Stimulated activated CD8-positive, alpha-beta memory T cell treated with anti-CD3 and anti-CD28 coated beads, Interleukin-4, amount 100 ng/mL, for 4 hours (primary cell): Measurements from ENCODE around the gene FSD2.
"Not testable (repeated sequence)": the region's sequence is repeated elsewhere in the genome, so short reads cannot be mapped to it uniquely, and the experiment has no call there.

Experiments used
- DNase-seq, 2 donors: peaks; one replicate each; pipeline ENCODE4 v3.0.0-alpha.2; 2020; ENCODE audit warnings: low read depth in 2 of 2, low spot score in 1 of 2

FSD2 gene

DNA sequence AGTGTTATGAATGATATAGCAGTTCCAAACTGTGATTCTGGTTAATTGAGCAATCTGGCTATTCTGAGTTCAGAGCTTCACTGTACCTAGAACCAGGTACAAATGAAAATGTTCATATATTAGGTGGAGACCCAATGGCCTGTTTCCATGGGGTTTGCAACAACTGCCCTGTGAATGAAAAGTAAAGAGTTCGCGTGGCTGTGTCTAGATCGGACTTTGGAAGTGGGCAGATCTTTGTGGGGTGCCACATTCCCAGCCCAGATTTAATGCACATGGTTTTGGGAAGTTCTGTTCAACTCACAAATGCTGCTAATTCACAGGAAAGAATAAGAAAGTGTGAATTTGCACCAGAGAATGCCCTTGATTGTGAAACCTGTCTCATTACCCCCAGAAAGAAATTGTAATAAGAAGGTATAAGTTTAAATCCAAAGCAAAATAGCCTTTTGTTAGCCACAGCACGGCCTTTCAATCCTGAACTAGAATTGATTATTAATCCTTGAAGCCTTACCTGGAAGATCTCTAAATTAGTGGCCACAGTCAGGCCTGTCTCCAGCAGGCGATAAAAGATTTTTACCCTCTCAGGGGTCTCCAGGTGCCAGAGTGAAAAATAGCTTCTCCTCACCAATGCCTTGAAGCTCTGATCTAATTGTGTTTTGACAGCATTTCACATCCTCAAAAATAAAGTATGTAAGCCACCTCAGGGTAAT, 26.2 kb upstream of the FSD2 start:
- DNase-seq: no peak

DNA sequence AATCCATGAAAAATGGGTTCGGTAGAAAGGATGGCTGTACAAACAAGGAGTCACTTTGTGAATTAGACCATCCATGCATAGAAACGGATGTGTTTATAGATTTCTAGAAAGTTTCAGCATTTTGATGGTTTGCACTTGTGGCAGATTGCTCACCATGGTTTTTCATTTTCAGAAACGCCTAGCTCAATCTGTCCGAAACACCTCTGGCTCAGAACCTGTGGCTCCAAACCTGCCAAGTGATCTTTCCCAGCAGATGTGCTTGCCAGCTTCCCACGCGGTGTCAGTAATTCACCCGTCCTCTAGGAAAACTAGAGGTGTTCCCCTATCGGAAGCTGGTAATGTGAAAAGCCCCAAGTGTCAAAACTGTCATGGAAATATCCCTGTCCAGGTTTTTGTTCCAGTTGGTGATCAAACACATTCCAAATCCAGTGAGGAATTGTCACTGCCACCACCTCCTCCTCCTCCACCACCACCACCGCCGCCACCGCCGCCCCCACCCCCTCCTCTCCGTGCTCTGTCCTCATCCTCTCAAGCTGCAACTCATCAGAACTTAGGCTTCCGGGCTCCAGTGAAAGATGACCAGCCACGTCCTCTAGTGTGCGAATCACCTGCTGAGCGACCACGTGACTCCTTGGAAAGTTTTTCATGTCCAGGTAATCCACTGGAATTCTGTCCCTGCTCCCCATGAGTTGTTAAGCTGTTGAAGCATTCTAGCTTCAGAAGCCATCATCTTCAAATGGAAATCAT, 24.7 kb upstream of the FSD2 start:
- no peak for DNase-seq

DNA sequence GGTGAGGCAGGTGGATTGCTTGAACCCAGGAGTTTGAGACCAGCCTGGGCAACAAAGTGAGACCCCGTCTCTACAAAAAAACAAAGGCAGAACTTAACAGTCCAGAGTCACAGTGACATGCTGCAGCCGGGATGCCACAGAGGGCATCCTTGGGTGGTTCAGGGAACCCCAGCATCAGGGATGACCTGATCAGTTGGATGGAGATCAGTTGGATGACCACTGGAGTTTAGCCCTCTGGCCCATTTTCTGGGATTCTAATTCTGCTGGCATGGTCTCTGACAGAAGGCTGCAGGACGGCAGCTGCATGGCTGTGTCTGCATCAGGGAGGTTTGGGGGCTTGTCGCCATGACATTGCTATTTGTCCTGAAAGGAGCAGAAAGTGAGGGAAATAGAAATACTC, 23.4 kb upstream of the FSD2 start:
- DNase-seq: no peak

DNA sequence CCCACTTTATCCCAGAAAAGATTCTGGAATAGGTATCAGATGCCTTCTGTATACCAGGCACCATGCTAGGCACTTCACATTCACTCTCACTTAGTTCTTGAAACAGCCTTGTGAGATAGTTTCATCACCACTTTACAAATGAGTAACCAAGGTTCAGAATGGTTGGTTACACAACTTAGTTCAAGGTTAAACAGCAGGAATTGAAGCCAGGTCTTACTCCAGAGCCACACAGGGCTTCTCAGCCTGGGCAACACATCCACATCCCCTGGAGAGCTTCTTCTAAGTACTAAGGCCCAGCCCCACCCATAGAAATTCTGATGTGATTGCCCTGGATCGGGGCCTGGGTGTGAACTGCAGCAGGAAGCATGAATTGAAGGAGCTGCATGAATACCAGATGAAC, 22.2 kb upstream of the FSD2 start:
- DNase-seq: no peak

DNA sequence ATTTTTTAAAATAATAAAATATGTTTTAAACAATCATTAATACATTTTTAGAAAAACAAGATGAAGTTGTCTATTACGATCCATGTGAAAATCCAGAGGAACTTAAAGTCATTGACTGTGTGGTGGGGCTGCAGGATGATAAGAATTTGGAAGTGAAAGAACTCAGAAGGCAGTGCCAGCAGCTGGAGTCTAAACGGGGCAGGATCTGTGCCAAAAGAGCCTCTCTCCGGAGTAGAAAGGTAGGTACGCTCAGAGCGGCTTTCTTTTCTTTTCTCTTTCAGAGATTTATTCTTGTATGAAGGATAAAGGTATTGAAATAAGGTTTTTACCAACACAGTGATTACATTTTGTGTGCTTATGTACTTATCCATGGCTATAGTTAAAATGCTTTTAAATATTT, 17.2 kb upstream of the FSD2 start:
- no peak for DNase-seq

DNA sequence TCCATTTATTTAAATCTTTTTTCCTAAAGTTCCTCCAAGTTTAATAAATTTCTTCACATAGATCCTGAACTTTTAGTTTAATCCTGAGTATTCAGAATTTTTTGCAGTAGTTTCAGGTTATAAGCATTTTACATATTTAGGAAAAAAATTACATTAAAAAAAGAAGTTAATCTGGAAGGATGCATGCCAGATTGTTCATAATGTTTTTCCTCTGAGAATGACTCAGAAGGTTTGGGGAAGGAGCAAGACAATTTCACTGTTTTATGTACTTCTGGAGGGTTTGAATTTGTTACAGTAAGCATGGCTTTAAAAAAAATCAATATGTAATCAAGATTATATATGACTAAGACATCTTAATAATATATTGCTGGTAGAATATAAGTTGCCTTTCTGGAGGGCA, 16.0 kb upstream of the FSD2 start:
- not testable (repeated sequence) for DNase-seq

DNA sequence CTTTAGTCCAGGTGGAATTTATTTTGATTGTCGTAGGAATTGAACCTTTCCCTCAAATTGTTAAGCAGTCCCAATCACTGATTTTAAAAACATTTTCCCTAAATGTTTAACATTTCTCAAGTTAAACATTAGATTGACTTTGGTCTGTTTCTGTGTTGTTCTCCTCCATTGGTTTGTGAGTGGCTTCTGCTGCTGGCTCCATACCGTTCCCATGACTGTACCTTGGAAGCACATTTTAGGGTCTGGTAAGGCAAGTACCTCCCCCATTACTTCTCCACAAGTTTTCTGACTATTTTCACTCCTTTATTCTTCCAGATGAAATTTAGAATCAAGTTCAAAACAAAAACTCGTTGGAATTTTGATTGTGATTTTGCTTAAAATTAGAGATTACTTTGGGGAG, 15.5 kb upstream of the FSD2 start:
- DNase-seq: not testable (repeated sequence)

DNA sequence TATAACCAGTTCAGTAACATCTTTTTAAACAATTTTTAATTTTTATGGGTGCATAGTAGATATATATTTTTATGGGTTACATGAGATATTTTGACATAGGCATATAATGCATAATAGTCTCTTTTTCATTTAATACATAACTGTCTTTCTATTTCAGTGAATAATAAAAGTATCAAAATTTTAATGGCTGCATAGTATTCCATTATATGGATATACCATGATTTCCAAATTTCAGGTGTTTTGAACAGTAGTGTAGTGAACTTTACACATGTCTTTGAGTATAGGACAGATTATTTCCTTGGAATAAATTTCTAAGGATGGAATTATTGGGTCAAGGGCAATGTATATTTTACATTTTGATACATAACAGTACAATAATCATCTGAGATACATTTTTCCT, 14.3 kb upstream of the FSD2 start:
- no peak for DNase-seq

DNA sequence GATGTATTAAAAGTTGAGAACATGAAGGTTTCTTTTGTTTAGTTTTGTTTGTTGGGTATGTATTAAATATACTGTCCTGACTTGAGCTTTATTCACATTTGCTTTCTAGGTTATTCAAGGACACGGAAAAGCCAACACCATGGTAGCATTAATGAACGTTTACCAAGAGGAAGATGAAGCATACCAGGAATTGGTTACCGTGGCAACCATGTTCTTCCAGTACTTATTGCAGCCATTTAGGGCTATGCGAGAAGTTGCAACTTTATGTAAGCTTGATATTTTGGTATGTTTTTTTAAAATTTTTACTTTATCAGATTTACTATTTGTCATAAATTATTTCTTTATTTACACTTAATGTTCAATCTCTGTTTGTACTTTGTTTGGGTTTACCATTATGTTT, 7.1 kb upstream of the FSD2 start:
- DNase-seq: no peak

DNA sequence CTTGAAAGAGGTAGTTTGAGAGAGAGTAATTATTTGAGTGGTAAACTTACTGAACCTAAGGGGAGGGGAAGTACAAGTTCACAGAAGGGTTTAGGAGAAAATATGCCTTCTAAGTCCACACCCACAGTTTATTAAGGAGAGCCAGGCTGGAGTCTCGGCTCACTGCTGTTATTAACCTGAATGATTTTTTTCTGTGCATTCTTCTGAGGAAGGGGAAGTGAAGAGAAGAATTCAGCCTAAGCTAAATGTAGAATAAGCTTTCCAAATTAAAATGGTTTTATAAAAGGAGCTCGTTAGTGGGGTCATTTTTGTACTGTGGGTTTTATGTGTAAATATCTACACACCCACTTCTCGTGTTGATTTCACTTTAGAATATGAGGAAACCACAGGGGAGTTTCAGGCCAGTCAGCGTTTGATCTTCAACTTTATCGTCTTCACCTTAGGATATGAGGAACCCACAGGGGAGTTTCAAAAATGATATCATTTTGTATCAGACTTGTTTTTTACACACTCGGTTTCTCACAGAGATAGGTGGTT, 5.1 kb upstream of the FSD2 start:
- DNase-seq: no peak

DNA sequence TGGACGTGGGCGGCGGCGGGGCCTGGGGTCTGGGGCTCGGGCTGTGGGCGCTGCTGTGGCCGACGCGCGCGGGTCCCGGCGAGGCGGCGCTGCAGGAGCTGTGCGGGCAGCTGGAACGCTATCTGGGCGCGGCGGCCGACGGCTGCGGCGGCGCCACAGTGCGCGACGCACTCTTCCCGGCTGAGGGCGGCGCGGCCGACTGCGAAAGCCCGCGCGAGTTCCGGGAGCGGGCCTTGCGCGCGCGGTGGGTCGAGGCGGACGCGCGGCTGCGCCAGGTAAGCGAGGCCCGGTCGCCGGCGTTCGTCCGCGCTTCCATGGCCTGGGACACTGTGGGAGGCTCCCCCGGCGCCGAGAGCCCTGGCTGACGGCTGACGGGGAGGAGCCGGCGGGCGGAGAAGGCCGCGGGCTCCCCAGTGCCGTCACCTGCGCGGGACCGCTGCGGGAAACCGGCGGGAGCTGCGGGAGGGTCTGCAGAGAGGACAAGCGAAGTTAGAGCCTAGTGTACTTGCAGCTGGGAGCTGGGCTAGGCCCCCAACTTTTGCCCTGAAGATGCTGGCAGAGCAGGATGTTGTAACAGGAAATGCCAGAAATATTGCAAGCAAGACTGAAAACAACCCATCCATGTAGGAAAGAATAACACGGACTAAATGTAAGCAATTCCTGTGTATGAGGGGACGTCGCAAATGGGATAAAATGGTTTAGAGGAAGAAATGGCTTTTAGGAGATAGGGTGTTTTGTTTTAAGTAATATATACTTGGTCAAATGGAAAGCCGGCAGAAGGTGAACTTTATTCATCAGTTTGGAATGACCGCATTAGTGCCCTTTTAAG, 4.4 kb upstream of the FSD2 start:
- no peak for DNase-seq

DNA sequence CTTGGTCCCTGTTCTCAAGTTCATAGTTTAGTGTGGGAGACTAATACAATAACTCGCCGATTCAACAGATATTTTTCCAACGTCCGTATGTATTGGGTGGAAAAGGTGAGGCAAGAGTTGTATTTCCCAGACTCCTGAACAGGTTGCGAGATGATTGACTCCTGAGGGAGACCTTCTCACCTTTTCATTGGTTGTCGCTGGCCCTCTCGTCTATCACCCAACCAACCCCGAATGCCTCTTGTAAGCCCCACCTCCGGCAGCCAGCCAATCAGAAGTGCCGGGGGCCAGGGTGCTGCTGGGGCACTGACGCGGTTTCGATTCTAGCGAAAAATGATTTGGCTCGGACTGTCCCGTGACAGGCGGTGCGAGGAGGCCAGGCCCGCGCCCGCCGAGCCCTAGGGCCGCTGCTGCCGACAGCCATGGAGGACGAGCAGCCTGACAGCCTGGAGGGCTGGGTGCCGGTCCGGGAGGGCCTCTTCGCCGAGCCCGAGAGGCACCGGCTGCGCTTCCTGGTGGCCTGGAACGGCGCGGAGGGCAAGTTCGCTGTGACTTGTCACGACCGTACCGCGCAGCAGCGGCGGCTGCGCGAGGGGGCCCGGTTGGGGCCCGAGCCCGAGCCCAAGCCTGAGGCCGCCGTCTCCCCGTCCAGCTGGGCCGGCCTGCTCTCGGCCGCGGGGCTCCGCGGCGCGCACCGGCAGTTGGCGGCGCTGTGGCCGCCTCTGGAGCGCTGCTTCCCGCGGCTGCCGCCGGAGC, 3.6 kb upstream of the FSD2 start, which contains the start of gene WHAMM:
WHAMM (plus strand) TSS at position 321 of the 753 bp plus-strand sequence; CDS start at position 420, 99 bp downstream.
- peak; percentile 90 for DNase-seq

DNA sequence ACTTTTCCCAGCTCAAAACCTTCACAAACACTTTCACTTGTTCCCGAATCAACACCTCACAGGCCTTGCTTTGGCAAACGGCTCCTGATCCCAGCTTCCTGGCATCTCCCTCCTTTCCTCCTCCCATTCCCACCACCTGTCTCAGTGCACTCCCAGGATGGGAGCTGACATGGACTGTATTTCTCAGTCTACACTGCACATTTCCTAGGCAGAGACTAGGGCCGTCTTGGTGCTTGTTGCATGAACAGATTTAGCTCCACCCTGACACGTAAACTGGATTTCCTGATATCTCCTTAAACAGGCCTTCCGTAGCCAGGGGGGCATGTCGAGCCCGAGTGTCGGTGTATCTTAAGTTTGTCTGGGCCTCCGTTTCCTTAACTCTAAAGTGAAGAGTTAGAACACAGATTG, 2.8 kb upstream of the FSD2 start:
- no peak for DNase-seq

DNA sequence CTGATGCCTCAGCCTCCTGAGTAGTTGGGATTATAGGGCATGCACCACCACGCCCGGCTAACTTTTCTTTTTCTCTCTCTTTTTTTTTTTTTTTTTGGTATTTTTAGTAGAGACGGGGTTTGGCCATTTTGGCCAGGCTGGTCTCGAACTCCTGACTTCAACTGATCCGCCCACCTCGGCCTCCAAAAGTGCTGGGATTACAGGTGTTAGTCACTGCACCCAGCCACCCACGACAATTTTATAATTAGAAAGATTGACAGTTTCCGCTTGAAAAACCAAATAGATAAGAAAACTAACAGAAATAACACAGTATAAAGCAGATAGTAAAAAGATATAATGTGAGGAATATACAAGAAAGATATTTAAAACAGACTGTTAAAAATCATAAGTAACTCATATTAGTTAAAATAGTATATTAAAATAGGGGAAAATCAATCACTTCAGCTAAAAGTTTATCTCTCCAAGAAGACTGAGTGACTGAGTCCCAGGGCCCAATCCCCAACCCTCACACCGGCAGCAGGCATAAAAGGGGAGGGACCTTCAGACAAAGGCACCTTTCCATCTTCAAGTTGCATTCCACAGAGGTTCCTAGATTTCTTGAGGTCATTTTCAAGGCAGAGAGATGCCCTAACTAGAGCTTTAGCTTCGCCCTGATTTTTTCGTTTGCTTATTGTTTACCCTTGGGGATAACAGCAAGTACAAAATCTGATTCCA, 2.2 kb upstream of the FSD2 start:
- DNase-seq: no peak

DNA sequence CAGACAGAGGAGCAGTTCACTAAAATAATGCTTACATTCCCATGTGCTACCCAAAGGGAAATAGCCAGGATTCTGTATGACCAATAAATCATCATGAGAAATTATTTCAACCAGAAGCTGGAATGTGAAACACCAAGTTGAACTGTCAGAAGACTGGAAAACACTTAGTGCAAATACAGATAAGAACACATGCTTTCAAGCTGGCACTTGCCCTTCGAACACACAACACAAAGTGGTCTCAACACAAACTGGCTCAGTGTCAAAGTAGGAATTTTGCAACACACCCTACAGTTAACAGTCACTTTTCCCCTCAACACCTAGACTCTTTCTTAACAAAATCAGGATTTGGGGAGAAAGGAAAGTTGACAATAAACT, 1.3 kb downstream of the FSD2 start:
- no peak for DNase-seq

DNA sequence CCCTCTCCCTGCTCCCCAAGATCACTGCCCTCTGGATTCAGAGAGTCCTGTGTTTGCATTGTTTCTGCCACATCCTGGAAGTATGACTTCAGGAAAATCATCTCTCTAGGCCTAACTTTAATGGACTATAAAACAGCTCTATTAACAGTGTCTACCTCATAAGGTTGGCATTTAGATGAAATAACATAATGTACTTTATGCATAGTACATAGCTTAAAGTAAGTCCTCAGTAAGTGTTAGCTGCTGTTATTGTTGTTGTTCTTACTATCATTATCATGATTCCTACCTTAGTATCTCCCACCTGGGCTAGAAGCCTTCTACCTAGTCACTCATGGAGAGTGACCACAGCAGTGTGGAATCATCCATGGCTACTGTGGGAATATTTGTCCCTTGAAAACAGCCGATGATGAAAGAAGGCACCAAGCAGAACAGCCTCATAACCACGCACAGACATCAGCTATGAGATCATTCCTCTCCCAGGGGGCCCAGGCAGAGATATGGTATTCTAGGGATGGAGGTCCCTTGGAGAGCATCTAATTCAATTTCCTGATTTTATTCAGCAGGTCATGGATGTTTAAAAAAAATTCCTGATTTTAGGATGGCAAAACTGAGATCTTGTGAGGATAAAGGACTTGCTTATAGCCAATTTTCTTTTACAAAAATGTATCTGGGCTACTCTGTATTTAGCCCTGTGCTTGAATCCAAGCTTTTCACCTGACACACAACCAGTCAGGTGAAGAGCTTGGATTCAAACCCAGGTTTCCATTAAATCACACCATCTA, 1.9 kb downstream of the FSD2 start:
- DNase-seq: no peak

DNA sequence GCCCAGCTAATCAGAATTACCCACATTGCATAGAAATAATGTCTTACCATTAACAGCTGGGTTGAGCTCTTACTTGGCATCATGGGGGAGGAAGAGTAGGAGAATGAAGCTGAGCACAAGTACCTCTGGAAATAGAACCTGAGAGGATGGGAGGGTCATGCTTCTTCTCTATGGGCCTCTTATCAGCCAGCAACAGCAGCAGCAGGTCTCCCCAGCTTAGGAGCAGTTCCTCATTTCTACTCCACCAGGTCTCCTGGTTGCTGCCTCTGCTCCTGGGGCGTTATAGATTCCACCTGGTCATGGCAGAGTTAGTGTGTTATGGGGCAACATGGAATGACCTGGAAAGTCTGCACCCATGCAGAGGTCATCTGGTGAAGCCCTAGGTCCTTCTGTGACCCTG, 3.4 kb downstream of the FSD2 start:
- no peak for DNase-seq

DNA sequence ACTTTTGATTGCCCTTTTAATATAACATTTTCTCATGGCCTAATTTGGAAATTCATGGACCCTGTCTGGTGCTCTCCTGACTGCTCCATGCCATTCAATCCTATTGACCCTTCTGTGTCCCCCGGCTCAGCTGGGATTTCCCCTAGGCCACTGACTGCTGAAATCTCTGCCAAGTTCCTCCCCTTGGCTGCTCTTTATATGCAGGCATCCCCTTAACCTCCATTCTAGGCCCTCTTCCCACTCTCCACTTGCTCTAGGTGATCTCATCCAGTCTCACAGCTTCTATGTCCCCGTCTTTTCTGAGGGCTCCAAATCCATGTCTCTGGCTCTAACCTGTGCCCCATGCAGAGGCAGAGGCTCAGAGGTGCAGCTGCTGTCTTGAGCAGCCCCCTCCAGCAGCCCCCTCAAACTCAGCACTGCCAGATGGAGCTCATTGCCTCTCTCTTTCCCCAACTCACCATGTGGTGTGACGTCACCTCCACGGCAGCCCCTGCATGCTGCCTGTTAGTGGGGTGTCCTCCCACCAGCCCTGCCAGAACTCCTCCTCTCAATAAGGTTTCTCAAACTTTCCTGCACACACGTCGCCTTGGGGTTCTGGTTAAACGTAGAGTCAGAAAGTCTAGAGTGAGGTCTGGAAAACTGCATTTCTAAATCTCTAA, 6.6 kb downstream of the FSD2 start:
- DNase-seq: no peak

DNA sequence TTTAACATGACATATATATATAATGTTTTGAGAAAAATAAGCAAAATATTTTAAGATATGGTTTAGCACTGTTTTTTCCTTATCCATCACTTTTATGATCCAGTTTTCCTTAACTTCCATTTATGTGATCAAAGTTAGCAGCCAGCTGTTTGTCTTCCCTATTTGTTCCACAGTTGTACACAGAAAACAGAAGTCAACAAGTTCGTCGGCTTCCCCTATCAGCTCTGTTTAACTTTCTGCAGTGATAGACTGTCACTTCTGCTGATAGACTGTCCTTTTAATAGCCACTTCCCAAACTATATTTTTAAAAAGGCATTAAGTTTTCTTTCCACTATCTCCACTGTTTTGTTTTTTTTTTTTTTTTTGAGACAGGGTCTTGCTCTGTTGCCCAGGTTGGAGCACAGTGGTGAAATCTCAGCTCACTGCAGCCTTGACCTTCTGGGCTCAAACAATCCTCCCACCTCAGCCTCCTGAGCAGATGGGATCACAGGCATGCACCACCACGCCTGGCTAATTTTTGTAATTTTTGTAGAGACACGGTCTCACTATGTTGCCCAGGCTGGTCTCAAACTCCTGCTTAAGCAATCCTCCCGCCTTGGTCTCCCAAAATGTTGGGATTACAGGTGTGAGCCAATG, 7.2 kb downstream of the FSD2 start:
- DNase-seq: no peak
